Activated CD8-positive, alpha-beta memory T cell treated with anti-CD3 and anti-CD28 coated beads for 36 hours (primary cell): ENCODE data around the gene TFEC. TPM values are rescaled to one million over a fixed set of nuclear protein-coding genes. Genes with fewer than 3 reads are reported as not detected.
"Not testable (repeated sequence)": the region's sequence is repeated elsewhere in the genome, so short reads cannot be mapped to it uniquely, and the experiment has no call there.

Experiments used
- CTCF ChIA-PET: fragments of 350-600 bp; sonication (Branson Sonifier 250); formaldehyde crosslinking; loops from one replicate; lab custom pipeline; 2021; ENCODE audit warnings: antibody characterized with exemption; lab: Charles Lee
- POLR2A ChIA-PET: fragments of 350-600 bp; sonication (Branson Sonifier 250); formaldehyde crosslinking; loops from one replicate; lab custom pipeline; 2021; ENCODE audit warnings: antibody characterized with exemption; lab: Charles Lee
- total RNA-seq, 2 experiments: library from RNA; stranded (reverse); gene quantifications; one replicate each; pipeline ENCODE4 v1.2.3, GENCODE V29; 2021

TFEC gene
- total RNA-seq, 2 experiments from 2014 or later, result not detected

DNA sequence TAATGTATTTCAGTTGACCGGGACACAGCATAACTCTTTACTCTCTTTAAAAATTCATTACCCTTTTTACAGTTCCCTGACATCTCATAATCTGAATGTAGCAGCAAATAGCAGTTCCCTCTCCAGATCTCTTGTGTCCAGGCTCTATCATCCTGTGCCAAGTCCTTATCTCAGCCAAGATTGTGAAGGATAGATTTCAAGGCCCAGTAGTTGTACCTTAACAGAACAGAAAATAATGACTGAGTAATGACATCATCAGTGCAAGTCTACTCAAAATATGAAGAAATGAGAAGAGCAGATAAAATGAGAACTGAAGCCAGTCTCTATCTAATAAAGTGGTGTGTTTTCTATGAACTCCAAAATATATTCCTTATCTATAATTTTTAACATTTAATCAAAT is 92.6 kb downstream of the TFEC start:
- ChIA-PET CTCF (no interaction called here), POLR2A (no interaction called here)

DNA sequence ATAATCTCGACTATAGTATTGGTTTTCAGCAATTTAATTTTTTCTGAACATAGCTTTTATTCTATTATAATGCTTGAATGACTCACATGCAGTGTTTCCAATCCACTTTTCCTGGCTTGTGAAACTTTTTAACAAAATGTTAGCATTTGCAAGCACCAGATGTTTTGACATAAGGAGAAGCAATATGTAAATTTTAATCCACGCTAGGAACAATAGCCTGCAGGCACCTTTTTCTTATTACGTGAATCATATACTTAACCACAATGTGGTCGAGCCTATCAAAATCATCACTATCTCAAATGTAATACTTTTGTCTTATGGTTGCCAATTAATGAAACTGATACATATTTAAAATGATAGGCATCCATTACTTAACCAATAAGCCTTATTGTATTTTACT is 97.1 kb downstream of the TFEC start:
- ChIA-PET CTCF (no interaction called here), POLR2A (no interaction called here)

DNA sequence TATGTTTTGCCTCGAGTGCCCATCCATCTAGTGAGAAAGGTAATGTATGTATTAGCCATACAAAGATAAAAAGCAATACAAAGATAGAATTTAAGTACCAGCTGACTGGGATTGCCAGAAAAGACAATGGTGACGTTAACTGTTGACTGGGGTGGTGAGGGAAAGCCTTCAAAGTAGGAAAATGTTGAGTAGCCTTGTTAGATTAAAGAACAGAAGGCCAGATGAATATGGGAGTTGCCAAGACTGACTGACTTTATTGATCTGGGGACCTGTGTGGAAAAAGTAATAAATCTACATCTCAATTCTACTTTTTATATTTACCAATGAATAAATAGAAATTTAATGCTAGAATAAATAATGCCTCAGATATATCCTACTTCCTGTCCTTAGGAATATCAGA is 97.7 kb downstream of the TFEC start:
- POLR2A ChIA-PET, result no interaction called here
- CTCF ChIA-PET, result no interaction called here

GRCh38 chr7:115930184-115930583 is 100.4 kb downstream of the TFEC start:
- CTCF ChIA-PET, POLR2A ChIA-PET: not testable (repeated sequence)

- POLR2A ChIA-PET, CTCF ChIA-PET: not testable (repeated sequence)
These were observed 100.8 kb downstream of the TFEC start for GRCh38 chr7:115929736-115930135.

- ChIA-PET CTCF (no interaction called here), POLR2A (no interaction called here)
These were observed 106.2 kb downstream of the TFEC start for GRCh38 chr7:115924411-115924810.

DNA sequence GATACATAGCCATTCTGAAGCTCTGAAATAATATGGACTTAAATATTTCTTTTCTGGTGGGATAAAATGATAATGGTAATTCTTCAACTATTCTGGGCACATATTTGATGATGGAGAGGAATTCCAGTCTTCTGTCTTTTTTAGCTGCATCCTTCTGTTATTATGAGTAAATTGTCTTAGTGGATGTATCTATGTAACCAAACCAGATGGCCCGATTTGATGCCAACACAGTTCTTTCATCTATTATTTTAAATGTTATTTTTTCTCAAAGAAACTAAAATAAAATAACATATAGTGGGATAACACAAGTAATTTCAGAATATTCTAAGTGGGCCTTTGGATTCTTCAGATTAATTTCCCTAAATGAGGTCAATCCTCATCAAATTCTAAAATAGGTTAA is 110.2 kb downstream of the TFEC start:
- CTCF ChIA-PET, result no interaction called here
- POLR2A ChIA-PET, result no interaction called here

- ChIA-PET CTCF (interaction anchor here (0.6 kb wide), 1 partner anchor 1863 kb away, joined by 3 read pairs; no protein-coding TSS in a partner anchor), POLR2A (no interaction called here)
These were observed 115.6 kb downstream of the TFEC start for GRCh38 chr7:115914951-115915350.

GRCh38 chr7:115911465-115911864 is 119.1 kb downstream of the TFEC start:
- ChIA-PET CTCF (no interaction called here), POLR2A (no interaction called here)

GRCh38 chr7:115910541-115911164 is 119.9 kb downstream of the TFEC start:
- CTCF ChIA-PET, result no interaction called here
- POLR2A ChIA-PET, result no interaction called here

DNA sequence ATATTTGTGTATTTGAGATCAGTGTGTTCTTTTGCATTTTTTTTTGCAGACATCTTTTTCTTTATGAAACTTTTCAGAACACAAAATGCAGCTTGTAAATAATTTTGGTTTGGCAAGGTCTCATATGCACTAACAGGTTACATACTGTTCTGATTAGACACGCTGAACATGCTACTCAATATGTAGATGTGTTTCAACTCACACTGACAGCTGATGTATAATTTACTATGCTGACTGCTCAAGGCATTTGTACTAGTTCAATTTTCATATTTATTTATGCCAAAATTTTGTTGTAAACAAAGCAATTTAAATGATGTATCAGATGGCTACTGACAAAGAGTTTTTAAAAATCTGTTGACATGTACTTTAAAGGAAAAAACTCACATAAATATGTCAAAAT is 123.8 kb downstream of the TFEC start:
- POLR2A ChIA-PET, result no interaction called here
- CTCF ChIA-PET, result no interaction called here

- CTCF ChIA-PET, result no interaction called here
- POLR2A ChIA-PET, result no interaction called here
These were observed 140.9 kb downstream of the TFEC start for GRCh38 chr7:115889669-115889984.

- CTCF ChIA-PET, result no interaction called here
- POLR2A ChIA-PET, result no interaction called here
These were observed 141.4 kb downstream of the TFEC start for GRCh38 chr7:115888981-115889668.

DNA sequence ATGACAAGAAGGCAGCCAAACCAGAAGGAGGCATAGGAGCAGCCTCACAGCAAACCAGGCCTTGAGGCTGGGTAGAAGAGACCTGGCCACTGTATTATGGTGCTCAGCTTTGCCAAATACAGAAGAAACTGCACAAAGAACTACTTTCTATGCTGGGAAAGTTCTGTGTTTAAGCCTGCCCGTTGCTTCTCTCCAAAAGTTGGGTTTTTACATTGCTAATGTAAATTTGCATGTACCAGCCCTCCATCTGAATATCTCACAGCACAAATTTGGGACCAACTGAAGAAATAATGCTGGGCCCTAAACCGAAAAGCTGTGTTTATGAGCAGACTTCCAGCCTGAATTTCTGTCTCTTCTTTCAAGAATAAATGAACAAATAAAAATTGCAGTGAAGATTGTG is 145.0 kb downstream of the TFEC start:
- POLR2A ChIA-PET, result no interaction called here
- CTCF ChIA-PET, result no interaction called here

Other genes with a start within 250 kb of the TFEC start
- 10 to 100 TPM; 56.1 to 66.5 TPM for gene TES, start 179.8 kb upstream of the TFEC start, total RNA-seq